GM18511 (cell line): ENCODE measurements around the gene IFT52.
A peak's percentile ranks its signal among the peaks of the same experiment; 100 is the strongest.

Experiments used
- ATAC-seq: cut with Tn5 transposase; IDR thresholded peaks from one replicate; pipeline ENCODE4 v1.9.1; 2021; ENCODE audit warnings: mild to moderate bottlenecking, moderate library complexity; ENCODE audit not compliant: unreplicated experiment

Gene IFT52

DNA sequence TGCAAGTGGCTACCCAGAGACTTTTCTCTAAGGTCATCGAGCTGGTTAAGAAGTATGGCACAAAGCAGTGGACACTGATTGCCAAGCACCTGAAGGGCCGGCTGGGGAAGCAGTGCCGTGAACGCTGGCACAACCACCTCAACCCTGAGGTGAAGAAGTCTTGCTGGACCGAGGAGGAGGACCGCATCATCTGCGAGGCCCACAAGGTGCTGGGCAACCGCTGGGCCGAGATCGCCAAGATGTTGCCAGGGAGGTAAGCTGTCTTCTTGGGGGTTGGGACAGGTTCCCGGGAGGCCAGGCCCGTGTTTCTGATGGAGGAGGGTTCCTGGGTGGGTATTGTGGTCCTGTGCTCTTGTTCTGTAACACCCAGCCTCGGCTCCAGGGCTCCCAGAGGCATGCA is 96.1 kb downstream of the IFT52 start:
- ATAC-seq, result no peak

DNA sequence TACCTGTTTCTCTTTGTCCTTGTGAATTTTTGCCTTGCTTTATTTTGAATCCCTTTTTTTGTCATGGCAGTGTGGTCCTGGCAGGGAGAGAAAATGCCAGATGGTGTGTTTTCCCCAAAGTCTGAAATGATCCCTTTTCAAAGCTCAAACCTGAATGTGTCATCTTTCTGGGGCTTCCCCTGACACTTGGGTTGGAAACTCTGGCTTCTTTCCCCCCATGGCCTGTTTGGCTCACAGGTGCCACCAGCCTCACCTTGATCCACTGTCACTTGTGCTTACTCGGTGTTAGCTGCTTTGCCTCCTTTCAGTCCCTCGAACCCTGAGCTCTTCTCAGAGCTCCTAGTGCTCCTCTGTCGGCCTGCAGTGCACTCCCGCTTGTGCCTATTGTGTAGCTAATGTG is 98.4 kb downstream of the IFT52 start:
- no peak for ATAC-seq

- no peak for ATAC-seq
Measured at GRCh38 chr20:43690943-43691598, 100.3 kb downstream of the IFT52 start.

GRCh38 chr20:43691928-43692524 is 101.3 kb downstream of the IFT52 start:
- ATAC-seq, result peak; percentile 63

DNA sequence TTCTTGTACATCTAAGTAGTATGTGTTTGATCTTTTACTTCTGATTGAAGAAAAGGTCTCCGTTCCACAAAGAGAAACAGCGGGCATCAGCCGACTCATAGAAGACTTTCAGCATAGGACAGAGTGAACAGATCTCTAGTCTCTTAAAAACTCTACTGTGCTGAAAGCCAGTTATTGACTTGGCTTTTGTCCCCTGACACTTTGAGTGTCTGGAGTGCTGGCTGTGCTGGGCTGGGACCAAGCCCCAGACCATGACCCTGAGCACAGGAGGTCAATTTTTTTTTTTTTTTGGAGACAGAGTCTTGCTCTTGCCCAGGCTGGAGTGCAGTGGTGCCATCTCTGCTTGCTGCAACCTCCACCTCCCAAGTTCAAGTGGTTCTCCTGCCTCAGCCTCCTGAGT is 104.0 kb downstream of the IFT52 start:
- no peak for ATAC-seq

GRCh38 chr20:43695571-43695970 is 104.8 kb downstream of the IFT52 start:
- no peak for ATAC-seq
